ENCODE results near the gene DDX21. TPM values are rescaled to one million over a fixed set of nuclear protein-coding genes. Genes with fewer than 3 reads are reported as not detected.

The DDX21 gene
- total RNA-seq, 2 experiments from 2014 or later: 120 to 121 TPM

DNA sequence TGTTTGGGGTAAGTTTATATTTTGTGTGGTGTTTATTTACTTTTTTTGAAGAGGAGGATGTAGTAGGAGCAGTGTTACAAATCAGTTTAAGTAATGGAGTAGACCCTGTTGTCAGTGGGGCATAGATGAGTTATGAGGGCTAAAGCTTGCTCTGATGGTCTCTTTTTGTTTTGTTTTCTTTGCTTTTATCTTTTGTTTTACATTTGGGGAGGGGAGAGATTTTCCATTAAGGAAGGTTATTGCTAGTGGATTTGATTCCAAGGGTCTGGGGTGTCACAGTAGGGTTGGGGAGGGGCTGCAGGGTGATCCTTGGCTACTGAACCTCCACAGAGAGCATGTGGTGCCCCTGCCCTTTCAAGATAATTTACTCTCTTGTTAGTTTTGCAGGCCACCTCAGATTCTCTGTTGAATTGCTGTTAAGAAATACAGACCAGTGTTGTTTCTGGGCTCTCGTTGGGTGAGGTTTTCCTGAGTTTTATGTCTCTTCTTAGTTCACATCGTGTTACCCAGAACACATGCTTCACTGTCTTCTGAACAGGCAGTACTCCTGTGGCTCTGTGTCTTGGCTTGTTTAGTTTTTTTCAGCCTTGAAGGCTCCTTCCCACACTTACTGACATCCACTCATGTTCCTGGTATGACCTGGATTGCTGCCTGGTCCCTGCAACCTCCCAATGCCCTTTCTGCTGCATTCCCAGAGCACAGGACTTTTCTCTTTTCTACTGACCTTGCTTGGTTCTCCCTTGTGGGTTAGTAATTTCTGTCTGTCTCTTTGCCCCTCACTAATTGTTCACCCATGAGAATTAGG lies 36.9 kb downstream of the DDX21 start:
- TF ChIP-seq, protein P1, sequence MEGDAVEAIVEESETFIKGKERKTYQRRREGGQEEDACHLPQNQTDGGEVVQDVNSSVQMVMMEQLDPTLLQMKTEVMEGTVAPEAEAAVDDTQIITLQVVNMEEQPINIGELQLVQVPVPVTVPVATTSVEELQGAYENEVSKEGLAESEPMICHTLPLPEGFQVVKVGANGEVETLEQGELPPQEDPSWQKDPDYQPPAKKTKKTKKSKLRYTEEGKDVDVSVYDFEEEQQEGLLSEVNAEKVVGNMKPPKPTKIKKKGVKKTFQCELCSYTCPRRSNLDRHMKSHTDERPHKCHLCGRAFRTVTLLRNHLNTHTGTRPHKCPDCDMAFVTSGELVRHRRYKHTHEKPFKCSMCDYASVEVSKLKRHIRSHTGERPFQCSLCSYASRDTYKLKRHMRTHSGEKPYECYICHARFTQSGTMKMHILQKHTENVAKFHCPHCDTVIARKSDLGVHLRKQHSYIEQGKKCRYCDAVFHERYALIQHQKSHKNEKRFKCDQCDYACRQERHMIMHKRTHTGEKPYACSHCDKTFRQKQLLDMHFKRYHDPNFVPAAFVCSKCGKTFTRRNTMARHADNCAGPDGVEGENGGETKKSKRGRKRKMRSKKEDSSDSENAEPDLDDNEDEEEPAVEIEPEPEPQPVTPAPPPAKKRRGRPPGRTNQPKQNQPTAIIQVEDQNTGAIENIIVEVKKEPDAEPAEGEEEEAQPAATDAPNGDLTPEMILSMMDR (IDR thresholded peaks at IDR 0.05): no peak
- Mint-ChIP-seq H3K4me1 (ENCODE audit: low read depth) (peaks cover 73% of the 10 kb centered on the region), H3K36me3 (ENCODE audit: low read depth) (peaks cover 18% of the 10 kb centered on the region), H3K9me3 (no peaks in the 10 kb centered on the region), H3K27ac (peak overlapping the region; percentile 4), H3K27me3 (no peaks in the 10 kb centered on the region), H3K4me3 (peak overlapping the region; percentile 17)
- DNase-seq (no peak), ATAC-seq (ENCODE audit: poor library complexity) (no peak)
- Histone ChIP-seq H3K27ac (ENCODE audit: low read depth in 1 of 2, low read length in 2 of 2) (no peak overlapping the region), H3K4me1 (ENCODE audit: insufficient read depth, low read length) (peaks cover 45% of the 10 kb centered on the region), H3K36me3 (ENCODE audit: insufficient read depth, low read length) (no peaks in the 10 kb centered on the region), H3K4me3 (ENCODE audit: low read length) (no peak overlapping the region), H3K27me3 (ENCODE audit: control insufficient read depth in 1 of 2, insufficient read depth in 2 of 2, low read length in 2 of 2) (no peaks in the 10 kb centered on the region), H3K9me3 (ENCODE audit: control insufficient read depth in 1 of 2, insufficient read depth in 1 of 2, low read length in 2 of 2) (no peaks in the 10 kb centered on the region)
- intact Hi-C loops (cut with DNase I, micrococcal nuclease): loop anchor here (5.0 kb wide), 2 partner anchors 36 to 184 kb away; partner anchors contain the start of gene DDX21 (in 1 of the 2)
- CTCF ChIA-PET: no interaction called here
- POLR2A ChIA-PET: interaction anchor here (0.8 kb wide), 1 partner anchor 99 kb away, joined by 3 read pairs; no protein-coding TSS in a partner anchor

DNA sequence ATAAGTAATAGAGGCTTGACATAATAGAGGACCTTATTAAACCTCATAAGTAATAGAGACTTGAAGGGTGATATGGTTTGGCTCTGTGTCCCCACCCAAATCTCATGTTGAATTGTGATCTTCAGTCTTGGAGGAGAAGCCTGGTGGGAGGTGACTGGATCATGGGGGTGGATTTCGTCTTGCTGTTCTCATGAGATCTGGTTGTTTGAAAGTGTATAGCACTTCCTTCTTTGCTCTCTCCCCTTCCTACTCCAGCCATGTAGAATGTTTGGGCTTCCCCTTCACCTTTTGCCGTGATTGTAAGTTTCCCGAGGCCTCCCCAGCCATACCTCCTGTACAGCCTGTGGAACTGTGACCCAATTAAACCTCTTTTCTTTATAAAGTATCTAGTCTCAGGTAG lies 41.2 kb downstream of the DDX21 start:
- ATAC-seq (ENCODE audit: poor library complexity) (no peak), DNase-seq (no peak)
- peaks cover 15% of the 10 kb centered on the region for H3K36me3 ChIP-seq (ENCODE audit: insufficient read depth, low read length)
- no peak overlapping the region for H3K4me3 Mint-ChIP-seq
- no peak overlapping the region for H3K4me3 ChIP-seq (ENCODE audit: low read length)
- no peak overlapping the region for H3K27ac ChIP-seq (ENCODE audit: low read depth in 1 of 2, low read length in 2 of 2)
- H3K27me3 ChIP-seq (ENCODE audit: control insufficient read depth in 1 of 2, insufficient read depth in 2 of 2, low read length in 2 of 2): no peaks in the 10 kb centered on the region
- H3K4me1 Mint-ChIP-seq (ENCODE audit: low read depth): peaks cover 34% of the 10 kb centered on the region
- intact Hi-C loops (cut with DNase I, micrococcal nuclease): no loop called here
- peak overlapping the region; percentile 70 for H3K27ac Mint-ChIP-seq
- H3K4me1 ChIP-seq (ENCODE audit: insufficient read depth, low read length): peaks cover 13% of the 10 kb centered on the region
- H3K9me3 ChIP-seq (ENCODE audit: control insufficient read depth in 1 of 2, insufficient read depth in 1 of 2, low read length in 2 of 2): no peaks in the 10 kb centered on the region
- ChIA-PET CTCF (no interaction called here), POLR2A (no interaction called here)
- no peaks in the 10 kb centered on the region for H3K9me3 Mint-ChIP-seq
- peaks cover 19% of the 10 kb centered on the region for H3K36me3 Mint-ChIP-seq (ENCODE audit: low read depth)
- TF ChIP-seq, protein P1 (IDR thresholded peaks at IDR 0.05): no peak
- H3K27me3 Mint-ChIP-seq: no peaks in the 10 kb centered on the region

DNA sequence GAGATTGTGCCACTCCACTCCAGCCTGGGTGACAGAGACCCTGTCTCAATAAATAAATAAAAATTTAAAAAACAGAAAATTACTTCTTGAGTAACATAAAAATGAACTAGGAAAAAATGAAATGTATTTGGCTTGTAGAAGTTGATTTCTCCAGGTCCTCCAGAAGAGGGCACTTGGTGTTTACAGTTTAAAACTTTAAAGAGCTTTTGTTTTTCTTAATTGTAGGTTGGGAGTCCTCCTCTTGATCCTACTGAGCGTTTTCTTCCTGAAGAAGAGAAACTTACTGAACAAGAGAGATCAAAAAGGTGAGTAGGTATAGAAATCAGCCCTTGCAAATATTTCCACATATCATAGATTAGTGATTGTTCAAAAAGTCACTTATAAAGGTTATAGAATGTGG lies 48.9 kb downstream of the DDX21 start:
- peak; percentile 79 for ATAC-seq (ENCODE audit: poor library complexity)
- TF ChIP-seq, protein P1 (IDR thresholded peaks at IDR 0.05): peak; percentile 75
- no peaks in the 10 kb centered on the region for H3K9me3 ChIP-seq (ENCODE audit: control insufficient read depth in 1 of 2, insufficient read depth in 1 of 2, low read length in 2 of 2)
- peaks cover 51% of the 10 kb centered on the region for H3K36me3 Mint-ChIP-seq (ENCODE audit: low read depth)
- H3K27me3 Mint-ChIP-seq: no peaks in the 10 kb centered on the region
- peaks cover 5% of the 10 kb centered on the region for H3K4me1 Mint-ChIP-seq (ENCODE audit: low read depth)
- H3K4me3 ChIP-seq (ENCODE audit: low read length): no peak overlapping the region
- no peaks in the 10 kb centered on the region for H3K9me3 Mint-ChIP-seq
- intact Hi-C loops (cut with DNase I, micrococcal nuclease): loop anchor here (1.0 to 10.0 kb wide), 5 partner anchors 42 to 387 kb away; partner anchors contain the start of gene HKDC1 (in 1 of the 2)
- ChIA-PET POLR2A (interaction anchor here (1.1 to 4.2 kb wide), 5 partner anchors 15 to 88 kb away, joined by 3 to 54 read pairs (median 6); partner anchors contain the start of genes DDX21 and SRGN), CTCF (interaction anchor here (0.7 to 4.2 kb wide), 20 partner anchors 9 to 502 kb away, joined by 3 to 57 read pairs (median 4); partner anchors contain the start of genes DDX21, SRGN and VPS26A)
- peaks cover 55% of the 10 kb centered on the region for H3K36me3 ChIP-seq (ENCODE audit: insufficient read depth, low read length)
- no peak overlapping the region for H3K27ac ChIP-seq (ENCODE audit: low read depth in 1 of 2, low read length in 2 of 2)
- no peak overlapping the region for H3K27ac Mint-ChIP-seq
- peak in 3 of 14 experiments; percentile 71 to 75 (median 74) for DNase-seq
- no peaks in the 10 kb centered on the region for H3K4me1 ChIP-seq (ENCODE audit: insufficient read depth, low read length)
- H3K27me3 ChIP-seq (ENCODE audit: control insufficient read depth in 1 of 2, insufficient read depth in 2 of 2, low read length in 2 of 2): no peaks in the 10 kb centered on the region
- no peak overlapping the region for H3K4me3 Mint-ChIP-seq
